ENCODE measurements around the gene C16orf74.

Gene C16orf74

DNA sequence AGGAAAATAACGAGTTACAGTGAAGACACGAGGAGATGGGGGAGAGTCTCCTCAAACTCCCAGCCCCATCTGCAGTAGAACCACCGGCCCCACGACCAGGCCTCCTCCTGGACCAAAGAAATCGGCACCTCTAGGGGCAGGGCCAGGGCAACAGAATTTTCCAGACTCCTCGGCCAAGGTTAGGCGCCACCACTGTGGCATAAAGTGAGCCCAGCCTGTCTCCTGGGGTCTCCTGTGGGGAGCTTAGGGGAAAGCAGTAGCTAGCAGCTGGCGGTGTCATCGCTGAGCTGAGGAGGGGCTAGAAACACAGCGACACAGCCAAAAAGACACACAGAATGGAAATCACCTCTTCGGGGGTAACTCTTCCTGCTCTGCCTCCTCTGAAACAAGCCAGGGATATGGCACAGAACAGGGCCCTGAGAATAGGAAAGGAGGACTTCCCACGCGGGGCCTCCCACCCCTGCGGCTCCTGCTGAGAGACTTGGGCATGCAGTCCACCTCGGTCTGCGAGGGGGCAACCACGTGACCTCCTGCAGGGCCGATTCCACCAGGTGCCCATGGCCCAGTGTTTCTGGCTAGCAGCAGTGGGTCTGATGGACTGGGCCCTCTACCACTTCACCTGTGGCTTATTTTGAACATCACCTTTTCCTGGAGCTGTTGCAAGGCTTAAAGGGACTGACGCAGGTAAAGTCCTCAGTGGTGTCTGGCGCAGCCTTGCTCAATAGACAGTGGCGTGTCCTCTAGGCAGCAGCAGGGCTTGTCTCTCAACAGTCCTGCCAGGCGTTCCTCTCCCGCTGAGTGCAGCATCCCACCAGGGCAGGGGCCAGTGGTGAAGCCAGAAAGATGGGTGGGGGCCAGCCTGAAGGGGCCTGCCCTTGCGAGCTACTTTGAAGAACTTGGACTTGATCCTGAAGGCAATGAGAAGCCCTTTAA is 55.4 kb downstream of the C16orf74 start:
- no peak for DNase-seq

DNA sequence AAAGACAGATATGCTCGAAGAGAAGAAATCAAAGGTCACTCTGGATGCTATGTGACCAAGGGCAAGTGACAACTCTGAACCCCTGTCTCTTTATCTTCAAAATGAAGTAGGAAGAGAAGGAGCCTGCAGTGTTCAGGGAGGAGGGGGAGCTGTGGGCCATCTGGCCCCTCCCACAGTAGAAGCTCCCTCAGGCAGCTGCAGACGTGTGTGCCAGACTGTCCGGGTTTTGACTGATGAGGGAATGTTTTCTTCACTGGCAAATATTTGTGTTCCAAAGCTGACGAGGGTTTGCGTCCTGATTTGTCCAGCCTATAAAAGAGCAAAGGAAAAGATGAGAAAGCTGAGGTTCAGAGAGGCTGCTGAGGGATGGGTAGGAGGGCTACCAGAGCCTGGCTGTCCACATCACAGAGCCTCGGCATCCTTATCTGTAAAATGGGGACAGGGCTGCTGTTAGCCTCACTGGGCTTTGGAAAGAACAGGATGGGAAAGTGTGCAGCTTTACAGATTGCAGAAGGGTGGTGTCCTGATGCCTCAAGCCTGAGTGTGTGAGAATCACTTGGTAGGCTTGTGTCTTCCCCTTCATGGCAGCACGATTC is 60.3 kb downstream of the C16orf74 start:
- no peak for DNase-seq

DNA sequence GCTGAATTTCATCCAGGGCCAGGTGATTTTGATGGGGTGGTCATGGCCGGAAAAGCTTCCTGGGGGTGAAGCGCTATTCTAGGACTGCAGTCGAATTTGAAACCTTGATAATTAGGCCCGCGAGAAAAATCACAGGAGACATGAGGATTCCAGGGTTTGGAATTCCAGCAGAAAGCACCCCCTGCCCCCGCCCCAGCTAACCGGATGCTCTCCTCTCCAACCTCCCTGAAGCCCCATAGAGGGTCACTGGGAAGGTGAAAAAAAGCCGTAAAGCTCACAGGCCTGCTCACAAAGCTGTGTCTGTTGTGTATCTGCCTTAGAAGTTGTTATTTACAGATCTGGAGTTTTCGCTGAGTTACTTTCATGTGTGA is 61.0 kb downstream of the C16orf74 start:
- DNase-seq, result no peak

DNA sequence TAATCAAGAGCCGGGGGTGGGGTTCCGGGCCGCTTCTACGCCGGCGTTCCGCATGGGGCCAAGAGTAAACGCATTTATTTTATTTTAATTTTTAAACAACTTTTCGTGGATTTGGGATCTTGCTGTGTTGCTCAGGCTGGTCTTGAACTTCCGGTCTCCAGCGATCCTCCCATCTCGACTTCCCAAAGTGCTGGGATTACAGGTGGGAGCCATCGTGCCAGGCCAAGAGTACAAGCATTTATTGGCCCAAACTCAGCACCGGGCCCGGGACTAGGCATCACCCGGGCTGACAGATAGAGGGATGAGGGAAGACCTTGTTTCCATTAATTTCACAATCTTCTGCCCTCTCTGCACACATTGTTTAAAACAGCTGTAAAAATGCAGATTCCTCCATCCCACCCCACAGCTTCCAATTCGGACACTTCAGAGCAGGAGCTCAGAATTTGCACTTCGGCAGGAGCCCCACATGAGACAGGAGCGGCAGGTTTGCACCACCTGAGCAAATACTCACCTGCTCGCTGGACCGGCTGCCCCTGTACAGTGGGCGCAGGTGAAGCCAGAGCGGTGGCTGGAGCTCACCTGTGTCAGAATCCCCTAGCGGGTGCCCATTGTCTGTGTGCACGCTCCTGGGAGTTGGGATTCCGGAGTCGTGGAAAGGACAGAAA is 61.5 kb downstream of the C16orf74 start:
- DNase-seq, result peak; percentile 53

DNA sequence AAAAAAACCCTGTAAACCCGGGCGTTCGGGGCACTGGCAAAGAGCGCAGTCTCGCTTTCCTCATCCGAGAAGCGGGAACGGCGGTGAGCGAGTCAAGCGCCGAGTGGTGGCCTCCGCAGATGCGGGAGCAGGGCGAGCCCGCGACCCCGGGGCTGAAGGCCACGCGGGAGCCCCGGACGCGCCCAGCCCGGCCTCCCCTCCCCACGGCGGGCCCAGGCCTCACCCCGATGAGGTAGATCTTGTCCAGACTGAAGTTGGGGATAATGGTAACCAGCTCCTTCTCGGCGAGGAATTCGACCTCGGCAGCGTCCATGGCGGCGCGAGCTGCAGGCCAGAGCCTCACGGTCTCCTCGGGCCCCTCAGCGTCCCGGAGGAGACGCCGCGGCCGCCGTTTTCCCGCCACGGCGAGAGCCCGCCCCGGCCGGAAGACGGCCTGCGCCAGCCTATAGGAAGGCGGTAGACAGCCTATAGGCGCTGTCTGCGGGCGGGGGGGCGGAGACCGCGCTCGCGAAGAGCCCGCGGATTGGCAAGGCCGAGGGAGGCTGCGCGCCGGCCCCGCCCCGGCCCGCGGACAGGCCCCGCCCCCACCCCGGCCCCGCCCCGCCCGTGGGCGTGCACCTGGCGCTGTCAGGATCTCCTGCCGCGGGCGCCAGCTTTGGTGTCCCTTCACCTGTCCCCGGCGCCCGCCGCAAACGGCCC is 62.2 kb downstream of the C16orf74 start, which contains the start of gene GINS2:
Gene GINS2 (minus strand): TSS at position 369 of the 699 bp plus-strand sequence. CDS start 56 bp downstream, at position 313.
- DNase-seq, result peak; percentile 79

DNA sequence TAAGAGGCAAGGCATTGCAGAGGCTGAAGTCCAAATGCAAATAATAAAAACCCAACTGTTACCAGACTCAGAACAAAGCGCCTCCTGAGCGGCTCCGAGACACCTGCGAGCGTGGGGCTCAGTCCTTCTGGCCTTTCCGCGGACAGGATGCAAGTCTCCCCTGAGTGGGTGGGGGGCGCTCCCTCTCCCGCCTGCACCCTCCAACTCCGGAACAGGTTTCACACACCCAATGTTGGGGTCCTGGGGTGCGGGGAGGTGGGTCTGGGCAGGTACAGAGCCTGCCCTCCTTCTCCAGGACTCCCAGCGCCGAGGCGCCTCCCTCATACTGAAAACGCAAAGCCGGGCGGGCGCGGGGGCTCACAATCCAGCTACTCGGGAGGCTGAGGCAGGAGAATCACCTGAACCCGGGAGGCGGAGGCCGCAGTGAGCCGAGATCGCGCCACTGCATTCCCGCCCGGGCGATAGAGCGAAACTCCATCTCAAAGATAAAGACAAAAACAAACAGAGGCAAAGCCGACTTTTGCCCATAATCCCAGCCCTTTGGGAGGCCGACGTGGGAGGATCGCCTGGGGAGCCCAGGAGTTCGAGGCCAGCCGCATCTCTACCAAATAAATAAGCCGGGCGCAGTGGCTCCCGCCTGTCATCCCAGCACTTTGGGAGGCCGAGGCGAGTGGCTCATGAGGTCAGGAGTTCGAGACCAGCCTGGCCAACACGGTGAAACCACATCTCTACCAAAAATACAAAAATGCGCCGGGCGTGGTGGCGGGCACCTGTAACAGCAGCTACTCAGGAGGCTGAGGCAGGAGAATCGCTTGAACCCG is 63.0 kb downstream of the C16orf74 start:
- no peak for DNase-seq

DNA sequence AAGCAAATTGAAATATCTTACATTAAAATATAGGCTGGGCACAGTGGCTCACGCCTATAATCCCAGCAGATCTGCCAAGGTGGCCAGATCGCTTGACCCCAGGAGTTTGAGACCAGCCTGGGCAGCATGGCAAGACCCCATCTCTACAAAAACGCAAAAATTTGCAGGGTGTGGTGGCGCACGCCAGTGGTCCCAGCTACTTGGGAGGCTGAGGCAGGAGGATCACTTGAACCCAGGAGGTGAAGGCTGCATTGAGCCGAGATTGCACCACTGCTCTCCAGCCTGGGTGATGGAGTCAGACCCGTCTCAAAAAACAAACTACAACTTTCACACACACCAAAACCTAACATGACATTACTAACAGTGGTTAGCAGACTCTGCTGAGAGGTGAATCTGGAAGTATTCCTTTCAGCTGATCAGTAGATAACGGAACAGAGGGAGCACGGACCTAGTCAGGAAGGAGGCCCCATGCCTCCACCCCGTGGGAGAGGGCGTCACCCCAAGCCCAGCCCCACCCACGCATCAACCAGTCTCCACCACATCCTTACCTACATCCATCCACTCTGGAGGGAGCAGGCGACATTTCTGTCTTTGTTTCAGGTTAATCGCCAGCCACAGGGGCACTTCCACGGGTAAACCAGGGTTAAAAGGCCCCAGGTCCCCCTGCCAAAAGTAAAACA is 63.8 kb downstream of the C16orf74 start:
- DNase-seq, result no peak

DNA sequence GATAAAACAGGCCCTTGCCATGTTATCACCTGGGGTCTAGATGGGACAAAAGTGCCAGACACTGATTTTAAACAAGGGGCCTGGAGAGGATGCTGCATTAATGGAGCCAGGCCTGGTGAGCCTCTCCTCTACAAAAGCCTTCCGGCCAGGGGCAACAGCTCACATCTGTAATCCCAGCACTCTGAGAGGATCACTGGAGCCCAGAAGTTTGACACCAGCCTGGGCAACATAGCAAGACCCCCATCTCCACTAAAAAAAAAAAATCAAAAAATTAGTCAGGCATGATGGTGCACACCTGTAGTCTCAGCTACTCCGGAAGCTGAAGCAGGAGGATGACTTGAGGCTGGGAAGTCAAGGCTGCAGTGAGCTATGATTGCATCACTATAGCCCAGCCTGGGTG is 65.6 kb downstream of the C16orf74 start:
- no peak for DNase-seq

DNA sequence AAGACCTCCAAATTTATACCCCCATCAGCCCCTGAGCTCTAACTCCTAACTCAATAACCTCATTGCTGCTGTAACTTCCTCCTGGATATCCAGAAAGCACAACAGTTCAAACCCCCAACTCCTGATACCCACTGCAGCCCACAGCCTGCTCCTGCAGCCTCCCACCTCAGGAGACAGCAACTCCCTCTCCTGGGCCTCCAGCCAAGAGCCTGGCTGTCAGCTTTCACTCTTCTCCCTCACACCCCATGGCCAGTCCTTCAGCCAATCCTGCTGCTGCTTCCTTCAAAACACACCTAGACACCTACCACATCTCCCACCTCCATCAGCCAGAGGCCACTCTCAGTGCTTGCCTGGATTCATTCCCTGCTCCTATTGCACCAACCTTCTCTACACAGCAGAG is 67.5 kb downstream of the C16orf74 start:
- DNase-seq, result no peak

DNA sequence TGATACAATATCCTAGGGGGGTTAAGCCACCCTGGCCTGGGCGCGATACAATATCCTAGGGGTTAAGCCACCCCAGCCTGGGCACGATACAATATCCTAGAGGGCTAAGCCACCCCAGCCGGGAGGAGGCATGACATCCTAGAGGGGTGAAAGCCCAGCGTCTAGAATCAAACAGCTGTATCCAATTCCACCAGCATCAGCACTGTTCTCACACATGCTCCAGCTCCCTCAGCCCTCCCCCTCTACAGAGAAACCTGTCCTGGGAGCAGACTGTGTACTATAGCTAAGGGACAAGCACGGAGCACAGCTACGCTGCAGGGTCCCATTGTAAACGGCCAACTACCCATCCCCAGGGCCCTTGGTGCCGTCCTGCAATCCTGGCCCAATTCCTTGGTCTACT is 68.4 kb downstream of the C16orf74 start:
- no peak for DNase-seq

DNA sequence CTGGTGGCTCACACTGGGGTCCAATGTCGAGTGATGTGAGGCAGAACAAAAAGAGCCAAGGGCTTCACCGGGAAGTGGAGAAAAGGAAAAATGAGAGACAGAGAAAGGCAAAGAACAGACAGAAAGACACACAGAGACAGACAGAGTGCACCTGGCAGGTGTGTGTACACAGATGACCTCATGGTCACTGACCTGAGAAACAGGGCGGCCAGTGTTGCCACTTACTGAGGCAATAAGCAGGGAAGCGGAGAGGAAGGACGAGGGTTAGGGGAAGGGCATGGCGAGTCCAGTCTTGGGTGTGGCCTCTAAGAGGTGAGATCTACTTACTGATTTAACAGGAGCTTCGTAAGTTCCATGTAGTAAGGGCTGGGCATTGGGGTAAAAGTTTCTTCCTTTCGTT is 69.6 kb downstream of the C16orf74 start:
- no peak for DNase-seq

DNA sequence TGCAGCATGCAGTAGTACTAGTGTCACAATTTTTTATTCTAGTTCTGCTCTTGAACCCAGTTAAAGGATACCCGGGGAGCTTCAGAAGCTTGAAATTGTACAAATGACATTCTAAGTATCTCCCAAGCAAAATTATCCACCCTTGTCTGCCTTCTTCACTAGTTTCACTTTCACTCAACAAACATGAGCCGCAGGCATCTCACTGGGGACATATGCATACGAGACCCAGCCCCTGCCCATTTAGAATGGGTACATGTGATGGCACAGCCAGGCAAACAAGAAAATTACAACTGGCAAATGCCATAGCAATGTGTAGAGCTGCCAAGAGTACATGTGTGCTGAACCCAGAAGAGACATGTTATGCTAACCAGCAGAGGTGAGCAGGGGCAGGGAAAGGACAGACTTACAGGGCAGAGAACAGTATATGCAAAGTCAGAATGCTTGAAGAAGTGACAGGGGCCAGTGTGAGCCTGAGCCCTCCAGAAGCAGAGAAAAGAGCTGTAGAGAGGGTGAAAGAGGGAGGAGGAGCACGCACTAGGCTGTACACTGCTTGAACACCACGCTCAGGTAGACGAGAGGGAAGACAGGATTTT is 70.4 kb downstream of the C16orf74 start:
- no peak for DNase-seq

DNA sequence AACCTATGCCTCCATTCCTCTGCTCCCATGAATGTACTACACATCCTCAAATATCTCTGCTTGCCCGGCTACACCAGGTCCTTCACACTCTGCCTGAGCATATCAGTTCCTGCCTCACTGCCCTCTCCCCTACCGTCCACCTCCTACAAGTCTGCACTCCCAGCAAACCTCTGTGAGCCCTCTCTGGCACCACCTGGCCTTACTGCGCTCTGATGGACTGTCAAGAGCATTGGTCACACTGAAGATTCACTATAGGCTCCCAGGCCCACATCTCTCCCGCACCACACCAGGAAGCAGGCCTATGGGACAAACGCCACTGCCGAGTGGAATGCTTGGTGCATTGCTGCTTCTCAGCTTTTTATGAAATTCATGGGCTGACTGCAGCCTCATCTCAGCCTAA is 71.0 kb downstream of the C16orf74 start:
- DNase-seq, result no peak

DNA sequence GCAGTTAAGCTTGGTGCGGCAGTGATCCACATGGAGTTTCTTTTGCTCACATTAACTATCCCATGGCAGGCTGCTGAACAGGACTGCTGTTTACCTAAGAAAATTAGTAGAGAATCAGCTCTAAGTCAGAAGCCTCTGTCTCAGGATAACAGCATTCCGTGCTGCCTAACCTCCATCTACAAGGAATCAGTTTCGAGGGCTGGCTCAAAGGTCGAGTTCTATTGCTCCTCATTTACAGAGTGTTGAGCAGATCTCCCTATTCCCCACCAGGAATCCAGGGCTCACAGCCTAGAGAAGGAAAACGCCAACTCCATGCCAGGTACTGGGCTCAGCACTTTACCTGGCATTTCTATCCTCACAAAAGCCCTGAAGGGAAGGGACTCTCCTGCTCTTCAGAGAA is 72.1 kb downstream of the C16orf74 start:
- no peak for DNase-seq

DNA sequence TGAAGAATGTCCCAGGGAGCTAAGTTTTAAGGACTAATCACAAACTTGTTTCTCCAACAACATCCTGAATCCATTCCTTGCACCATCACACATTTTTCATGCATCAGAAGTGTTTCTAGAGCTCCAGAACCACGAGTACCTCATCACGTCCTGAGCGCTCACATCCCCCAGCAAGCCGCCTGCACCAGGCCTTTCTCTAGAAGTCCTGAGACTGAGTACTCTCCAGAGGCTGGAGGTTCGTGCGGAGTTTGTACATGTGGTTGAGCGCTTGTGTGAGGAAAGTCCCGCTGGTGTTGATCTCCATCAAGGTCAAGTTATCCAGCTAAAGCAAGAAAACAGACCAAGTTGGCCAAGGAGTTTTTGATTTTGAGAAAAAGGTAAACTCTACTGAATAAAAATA is 72.9 kb downstream of the C16orf74 start:
- DNase-seq, result no peak

DNA sequence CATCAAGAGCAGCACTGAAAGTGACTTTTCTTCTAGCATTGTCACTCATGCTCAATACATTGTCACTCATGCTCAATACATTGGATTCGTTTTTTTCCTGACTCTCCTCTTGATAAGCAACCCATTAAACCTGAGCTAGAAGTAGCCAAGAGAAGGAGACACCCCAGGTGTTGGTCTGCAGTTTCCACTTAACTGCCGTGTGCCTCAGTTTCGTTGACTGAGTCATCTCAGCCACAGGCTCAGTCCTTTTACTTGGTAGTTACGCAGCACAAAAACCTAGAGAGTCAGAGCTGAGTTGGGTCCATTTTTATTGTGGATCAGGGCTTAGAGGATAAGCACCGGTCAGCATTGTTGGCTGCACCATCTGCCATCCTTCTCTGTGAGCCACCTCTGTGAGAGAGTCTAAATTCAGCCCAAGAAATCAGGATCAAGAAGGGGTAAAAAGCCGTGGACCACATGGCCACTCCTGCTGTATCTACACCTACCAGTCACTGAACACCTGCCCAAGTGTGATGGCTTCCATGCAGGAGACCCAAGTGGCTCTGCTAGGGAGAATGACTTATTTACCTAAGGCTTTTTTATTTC is 73.4 kb downstream of the C16orf74 start:
- no peak for DNase-seq

DNA sequence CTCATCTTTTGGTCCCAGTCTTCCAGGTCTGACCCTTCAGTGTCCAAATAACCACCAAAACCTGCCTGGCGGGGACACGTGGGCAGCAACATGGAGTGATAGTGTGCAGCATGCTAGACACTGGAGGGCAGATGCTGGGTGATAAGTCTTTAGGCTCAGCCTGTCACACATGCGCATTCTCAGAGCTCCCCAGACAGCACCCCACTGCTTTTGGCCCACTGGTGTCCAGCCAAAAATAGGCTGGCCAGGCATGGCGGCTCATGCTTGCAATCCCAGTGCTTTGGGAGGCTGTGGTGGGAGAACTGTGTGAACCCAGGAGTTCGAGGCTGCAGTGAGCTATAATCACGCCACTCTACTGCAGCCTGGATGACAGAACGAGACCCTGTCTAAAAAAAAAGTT is 74.4 kb downstream of the C16orf74 start:
- no peak for DNase-seq

DNA sequence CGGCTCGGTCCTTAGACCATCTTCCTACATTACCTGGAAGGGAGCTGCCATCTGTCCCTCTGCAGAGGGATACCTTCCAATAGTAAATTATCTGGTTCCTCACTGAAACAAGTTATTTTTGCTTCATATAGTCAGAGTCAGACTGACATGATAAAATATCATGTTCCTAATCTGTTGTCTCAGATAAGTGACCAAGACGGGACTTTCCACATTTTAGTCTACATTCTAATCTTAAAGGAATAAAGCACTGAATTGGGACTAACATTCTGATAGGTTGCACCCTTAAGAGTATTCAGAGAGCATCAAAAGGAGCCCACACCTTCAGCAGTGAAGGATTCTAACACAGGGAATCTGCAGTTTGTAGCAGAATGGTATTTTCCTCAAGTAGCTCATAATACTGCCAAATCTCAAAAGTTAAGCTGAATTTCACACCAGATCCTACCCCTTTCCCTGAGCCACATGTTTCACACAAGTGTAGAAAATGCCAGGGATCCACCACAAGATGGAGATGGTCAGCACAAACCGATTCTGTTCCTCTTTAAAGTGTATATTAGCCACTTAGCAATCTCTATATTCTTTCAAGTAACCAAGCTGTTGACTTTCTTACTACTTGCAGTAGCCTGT is 75.5 kb downstream of the C16orf74 start:
- no peak for DNase-seq

DNA sequence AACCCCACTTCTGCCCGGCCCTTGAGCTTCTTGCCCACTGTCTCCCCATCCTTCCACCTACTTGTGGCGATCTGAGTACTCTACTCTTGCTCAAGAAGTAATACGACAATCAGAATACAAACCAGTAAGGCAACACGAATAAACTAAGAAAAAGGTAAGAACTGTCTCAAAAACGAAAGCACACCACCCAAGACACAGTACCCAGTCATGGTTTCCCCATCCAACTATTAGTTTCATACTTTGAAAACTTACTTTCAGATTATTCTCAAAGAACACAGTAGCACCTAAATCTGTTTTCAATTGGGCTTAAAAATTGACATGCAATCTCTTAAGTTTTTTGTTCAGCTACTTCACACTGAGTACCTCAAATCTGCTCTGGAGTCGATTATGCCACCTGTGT is 76.1 kb downstream of the C16orf74 start:
- no peak for DNase-seq

DNA sequence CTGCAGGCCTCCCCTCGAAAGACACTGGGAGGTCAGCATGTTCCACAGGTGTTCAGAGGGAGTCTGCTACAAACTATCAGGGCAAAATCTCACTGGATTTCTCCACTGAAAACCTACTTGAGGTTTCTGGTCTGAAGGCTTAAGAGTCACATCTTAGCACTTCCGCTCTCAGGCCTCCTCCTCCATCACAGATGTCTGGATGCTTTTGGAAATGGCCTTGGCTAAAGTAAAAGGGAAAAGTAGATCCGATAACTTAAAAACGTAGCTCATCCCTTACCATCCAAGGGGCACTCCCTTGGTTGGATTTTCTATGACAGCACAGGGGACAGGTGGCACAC is 76.5 kb downstream of the C16orf74 start:
- DNase-seq, result no peak
